ENCODE data around the gene SCAMP3. TPM values are rescaled to one million over a fixed set of nuclear protein-coding genes. Genes with fewer than 3 reads are reported as not detected.
"Not testable (repeated sequence)": the region's sequence is repeated elsewhere in the genome, so short reads cannot be mapped to it uniquely, and the experiment has no call there.

SCAMP3 gene
- total and polyA plus RNA-seq, 12 donors = 41.9 to 143 (median 94.1) TPM

DNA sequence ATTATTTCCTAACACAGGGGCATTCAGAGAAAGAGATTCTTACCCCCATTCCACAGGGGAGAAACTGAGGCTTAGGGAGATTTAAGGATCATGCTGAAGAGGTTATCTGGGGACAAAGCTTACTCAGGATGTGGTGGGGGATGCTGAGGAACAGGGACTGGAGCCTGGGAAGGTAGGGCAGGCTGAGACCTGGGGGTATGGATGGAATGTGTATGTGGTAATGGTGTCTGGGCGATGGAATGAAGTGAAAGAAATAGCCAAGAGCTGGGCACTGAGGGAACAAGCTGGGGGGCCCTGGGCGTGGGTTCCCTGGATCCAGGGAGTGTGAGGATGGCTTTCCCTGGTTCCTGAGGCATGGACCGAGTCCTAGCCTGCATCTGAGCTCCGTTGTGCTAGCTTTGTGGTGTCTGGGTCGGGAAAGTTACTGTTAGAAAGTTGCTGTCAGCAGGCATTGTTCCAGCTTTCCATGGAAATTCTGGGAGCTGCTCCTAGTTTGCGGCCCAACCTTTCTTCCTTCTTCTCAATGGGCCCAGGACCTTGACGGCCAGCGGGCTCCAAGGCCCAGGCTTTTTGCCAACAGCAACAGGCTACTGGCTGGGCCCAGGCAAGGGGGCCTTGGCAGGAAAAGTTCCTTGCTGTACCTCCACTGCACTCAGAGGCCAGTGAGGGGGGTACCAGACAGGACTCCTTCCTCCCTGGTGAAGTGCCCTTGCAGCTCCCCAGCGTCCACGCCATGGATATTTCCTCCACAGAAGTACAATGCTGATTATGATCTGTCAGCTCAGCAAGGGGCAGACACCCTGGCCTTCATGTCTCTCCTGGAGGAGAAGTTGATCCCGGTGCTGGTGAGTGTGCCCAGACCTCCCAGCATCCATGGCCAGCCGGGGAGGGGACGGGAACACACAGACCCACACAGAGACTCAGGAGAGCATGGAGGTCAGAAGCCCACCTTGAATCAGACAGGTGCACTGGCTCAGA, 29.9 kb downstream of the SCAMP3 start:
- Histone ChIP-seq H3K36me3 (replicated peaks in 1 of 2) (peaks cover 0 to 18% of the 10 kb centered on the region in 2 donors), H3K4me1 (replicated peaks in 1 of 2) (peaks cover 11 to 12% of the 10 kb centered on the region in 2 donors), H3K27ac (peak overlapping the region; percentile 6 to 86 (median 58))
- DNase-seq = peak; percentile 76 to 89 (median 82)
- H3K4me3 ChIP-seq; H3K9me3 ChIP-seq (replicated peaks in 1 of 3); H3K27me3 ChIP-seq; intact Hi-C loops (cut with DNase I): not testable (repeated sequence)
- 31 to 51% (median 38%) methylated on average over 8 to 13 of the region's 13 CpGs for WGBS, 4 donors

GRCh38 chr1:155231302-155231701, 30.9 kb downstream of the SCAMP3 start:
- DNase-seq; H3K36me3 ChIP-seq (replicated peaks in 1 of 2); H3K9me3 ChIP-seq (replicated peaks in 1 of 3); H3K4me3 ChIP-seq; H3K27me3 ChIP-seq; intact Hi-C loops (cut with DNase I): not testable (repeated sequence)
- Histone ChIP-seq H3K27ac (peak overlapping the region in 4 of 5 donors; percentile 40 to 86 (median 70)), H3K4me1 (replicated peaks in 1 of 2) (peaks cover 17% of the 10 kb centered on the region in 2 donors)
- 48 to 81% (median 72%) methylated on average over 3 of the region's 3 CpGs for WGBS, 4 donors

- Histone ChIP-seq H3K4me1 (replicated peaks in 1 of 2) (peaks cover 33 to 40% of the 10 kb centered on the region in 2 donors), H3K36me3 (replicated peaks in 1 of 2) (no peaks in the 10 kb centered on the region), H3K4me3 (peak overlapping the region in 1 of 4 donors; percentile 60), H3K27me3 (no peaks in the 10 kb centered on the region), H3K27ac (peak overlapping the region in 3 of 5 donors; percentile 23 to 90 (median 89)), H3K9me3 (replicated peaks in 1 of 3) (no peaks in the 10 kb centered on the region)
- 48 to 56% (median 53%) methylated on average over 8 to 9 of the region's 9 CpGs for WGBS, 4 donors
- DNase-seq = no peak
- no peak for TF ChIP-seq POLR2A (IDR thresholded peaks at IDR 0.05)
- TF ChIP-seq CTCF (IDR thresholded peaks at IDR 0.05) = no peak
- intact Hi-C loops (cut with DNase I) = no loop called here
Measured at GRCh38 chr1:155228096-155228427, 34.1 kb downstream of the SCAMP3 start.

DNA sequence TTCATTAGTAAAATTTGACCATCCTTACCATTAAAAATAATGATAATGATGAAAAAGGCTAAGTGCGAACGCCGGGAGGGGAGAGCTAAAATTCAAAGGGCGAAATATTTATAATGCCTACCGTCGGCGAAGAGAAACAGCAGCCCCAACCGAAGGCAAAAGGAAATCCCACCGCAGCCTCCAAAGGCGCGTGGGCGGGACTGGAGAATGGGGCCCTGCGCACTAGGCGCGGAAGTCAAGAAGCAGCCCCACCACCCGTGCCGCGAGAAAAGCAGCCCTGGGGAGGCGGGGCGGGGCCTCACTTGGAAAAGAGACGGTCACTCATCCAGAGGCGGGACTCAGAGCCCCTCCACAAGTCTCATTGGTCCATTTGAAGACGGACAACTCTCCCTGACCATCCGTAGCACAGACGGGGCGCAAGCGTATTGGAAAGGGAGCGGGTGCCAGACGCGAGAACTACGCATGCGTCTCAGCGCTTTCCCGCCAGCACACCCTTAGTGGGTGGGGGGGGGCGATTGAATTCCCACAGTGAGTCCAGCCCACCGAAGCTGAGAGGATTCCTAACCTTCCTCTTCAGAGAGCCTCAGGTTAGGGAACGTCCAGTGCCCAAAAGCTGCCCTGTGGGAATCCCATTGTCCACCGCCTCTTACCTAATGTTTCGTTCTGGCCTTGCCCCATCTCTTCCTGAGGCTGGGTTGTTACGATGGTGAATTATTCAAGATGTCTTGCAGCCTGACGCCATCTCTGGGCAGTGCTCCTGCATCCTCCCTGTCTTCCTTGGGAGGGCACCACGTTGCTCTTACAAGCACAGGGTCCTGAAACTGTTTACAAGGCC, 34.7 kb downstream of the SCAMP3 start:
- intact Hi-C loops (cut with DNase I) = no loop called here
- peak; percentile 43 to 83 for TF ChIP-seq POLR2A (IDR thresholded peaks at IDR 0.05)
- TF ChIP-seq CTCF (IDR thresholded peaks at IDR 0.05) = no peak

DNA sequence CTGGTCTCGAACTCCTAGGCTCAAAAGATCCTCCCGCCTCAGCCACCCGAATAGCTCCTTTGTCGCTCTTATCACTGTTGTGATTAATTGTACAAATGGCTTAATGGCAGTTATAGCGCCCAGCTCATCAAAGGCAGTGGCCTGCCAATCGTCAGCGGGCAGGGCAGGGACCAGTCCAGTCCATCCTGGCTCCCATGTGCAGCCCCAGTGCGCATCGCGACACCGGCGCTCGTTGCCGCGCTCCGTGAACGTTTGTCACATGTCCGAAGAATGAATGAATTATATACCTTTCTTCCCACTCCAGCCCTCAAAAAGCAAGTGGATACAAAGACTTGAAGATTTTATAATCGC, 35.3 kb downstream of the SCAMP3 start:
- intact Hi-C loops (cut with DNase I) = no loop called here
- DNase-seq = peak; percentile 52 to 80 (median 63)

More for the DNA sequence above, 34.7 kb downstream of the SCAMP3 start:
- Histone ChIP-seq H3K9me3 (replicated peaks in 1 of 3) (no peaks in the 10 kb centered on the region), H3K36me3 (replicated peaks in 1 of 2) (no peaks in the 10 kb centered on the region), H3K27me3 (no peaks in the 10 kb centered on the region), H3K4me1 (replicated peaks in 1 of 2) (peaks cover 29 to 37% of the 10 kb centered on the region in 2 donors), H3K4me3 (peak overlapping the region in 3 of 4 donors; percentile 27 to 60 (median 36)), H3K27ac (peak overlapping the region; percentile 60 to 90 (median 89))
- 0 to 1% (median 0%) methylated on average over 31 to 42 of the region's 42 CpGs for WGBS, 4 donors
- DNase-seq = peak; percentile 97 to 100 (median 98)

More for the DNA sequence above, 35.3 kb downstream of the SCAMP3 start:
- TF ChIP-seq CTCF (IDR thresholded peaks at IDR 0.05) (no peak), POLR2A (IDR thresholded peaks at IDR 0.05) (no peak)
- Histone ChIP-seq H3K27ac (peak overlapping the region; percentile 60 to 90 (median 89)), H3K4me3 (peak overlapping the region in 3 of 4 donors; percentile 27 to 60 (median 36)), H3K4me1 (replicated peaks in 1 of 2) (peaks cover 24 to 31% of the 10 kb centered on the region in 2 donors), H3K36me3 (replicated peaks in 1 of 2) (no peaks in the 10 kb centered on the region), H3K27me3 (no peaks in the 10 kb centered on the region), H3K9me3 (replicated peaks in 1 of 3) (no peaks in the 10 kb centered on the region)
- 0 to 2% (median 1%) methylated on average over 17 to 19 of the region's 19 CpGs for whole genome bisulfite sequencing, 4 donors
